IPS-18a (cell line): ENCODE data around the gene SLC16A1.

Experiments
- H3K27ac ChIP-seq: one replicate; pipeline ENCODE4 v1.5.1; 2013; ENCODE audit warnings: low read length
- H3K27me3 ChIP-seq: one replicate; pipeline ENCODE4 v1.6.1; 2013; ENCODE audit warnings: mild to moderate bottlenecking, low read length; ENCODE audit not compliant: control insufficient read depth, insufficient read depth
- H3K36me3 ChIP-seq: one replicate; pipeline ENCODE4 v1.6.1; 2013; ENCODE audit warnings: low read depth, low read length; ENCODE audit not compliant: control insufficient read depth
- H3K4me1 ChIP-seq: one replicate; pipeline ENCODE4 v1.6.1; 2013; ENCODE audit warnings: low read depth, low read length; ENCODE audit not compliant: control insufficient read depth
- H3K4me3 ChIP-seq: one replicate; pipeline ENCODE4 v1.5.1; 2013; ENCODE audit warnings: low read length
- H3K9ac ChIP-seq: one replicate; pipeline ENCODE4 v1.6.1; 2013; ENCODE audit warnings: mild to moderate bottlenecking, low read length, moderate library complexity
- H3K9me3 ChIP-seq: one replicate; pipeline ENCODE4 v1.6.1; 2013; ENCODE audit warnings: low read depth, low read length; ENCODE audit not compliant: control insufficient read depth

The SLC16A1 gene

GRCh38 chr1:112876315-112876714 is 79.7 kb downstream of the SLC16A1 start:
- H3K4me1 ChIP-seq: peaks cover 23% of the 10 kb centered on the region
- no peaks in the 10 kb centered on the region for H3K36me3 ChIP-seq
- H3K4me3 ChIP-seq: no peak overlapping the region
- H3K27ac ChIP-seq: no peak overlapping the region
- no peaks in the 10 kb centered on the region for H3K9me3 ChIP-seq
- H3K9ac ChIP-seq: no peak overlapping the region
- no peaks in the 10 kb centered on the region for H3K27me3 ChIP-seq

GRCh38 chr1:112872551-112872962 is 83.4 kb downstream of the SLC16A1 start:
- Histone ChIP-seq H3K36me3 (no peaks in the 10 kb centered on the region), H3K27me3 (no peaks in the 10 kb centered on the region), H3K27ac (no peak overlapping the region), H3K9ac (no peak overlapping the region), H3K4me3 (no peak overlapping the region), H3K9me3 (no peaks in the 10 kb centered on the region), H3K4me1 (peaks cover 10% of the 10 kb centered on the region)

GRCh38 chr1:112870887-112871646 is 84.9 kb downstream of the SLC16A1 start:
- Histone ChIP-seq H3K4me1 (peaks cover 8% of the 10 kb centered on the region), H3K27ac (no peak overlapping the region), H3K9me3 (no peaks in the 10 kb centered on the region), H3K4me3 (no peak overlapping the region), H3K27me3 (no peaks in the 10 kb centered on the region), H3K9ac (no peak overlapping the region), H3K36me3 (no peaks in the 10 kb centered on the region)

- Histone ChIP-seq H3K9ac (no peak overlapping the region), H3K4me1 (peaks cover 8% of the 10 kb centered on the region), H3K27me3 (no peaks in the 10 kb centered on the region), H3K27ac (no peak overlapping the region), H3K36me3 (no peaks in the 10 kb centered on the region), H3K9me3 (no peaks in the 10 kb centered on the region), H3K4me3 (no peak overlapping the region)
Measured at GRCh38 chr1:112869895-112870294, 86.1 kb downstream of the SLC16A1 start.

- H3K9ac ChIP-seq: no peak overlapping the region
- H3K4me1 ChIP-seq: peaks cover 8% of the 10 kb centered on the region
- H3K27ac ChIP-seq: no peak overlapping the region
- H3K4me3 ChIP-seq: no peak overlapping the region
- no peaks in the 10 kb centered on the region for H3K27me3 ChIP-seq
- no peaks in the 10 kb centered on the region for H3K9me3 ChIP-seq
- H3K36me3 ChIP-seq: no peaks in the 10 kb centered on the region
Measured at GRCh38 chr1:112868191-112868590, 87.8 kb downstream of the SLC16A1 start.

GRCh38 chr1:112866981-112867380 is 89.0 kb downstream of the SLC16A1 start:
- no peaks in the 10 kb centered on the region for H3K27me3 ChIP-seq
- H3K4me1 ChIP-seq: no peaks in the 10 kb centered on the region
- no peak overlapping the region for H3K27ac ChIP-seq
- no peaks in the 10 kb centered on the region for H3K36me3 ChIP-seq
- no peaks in the 10 kb centered on the region for H3K9me3 ChIP-seq
- no peak overlapping the region for H3K4me3 ChIP-seq
- no peak overlapping the region for H3K9ac ChIP-seq

- Histone ChIP-seq H3K9ac (no peak overlapping the region), H3K27me3 (no peaks in the 10 kb centered on the region), H3K36me3 (no peaks in the 10 kb centered on the region), H3K4me1 (no peaks in the 10 kb centered on the region), H3K9me3 (no peaks in the 10 kb centered on the region), H3K27ac (no peak overlapping the region), H3K4me3 (no peak overlapping the region)
Measured at GRCh38 chr1:112866151-112866550, 89.8 kb downstream of the SLC16A1 start.

GRCh38 chr1:112862753-112863426 is 93.1 kb downstream of the SLC16A1 start:
- Histone ChIP-seq H3K4me1 (no peaks in the 10 kb centered on the region), H3K4me3 (no peak overlapping the region), H3K27ac (no peak overlapping the region), H3K9me3 (no peaks in the 10 kb centered on the region), H3K36me3 (no peaks in the 10 kb centered on the region), H3K9ac (no peak overlapping the region), H3K27me3 (no peaks in the 10 kb centered on the region)
